Astrocyte (in vitro differentiated cells and primary cell): ENCODE measurements around the gene HDC. TPM values are rescaled to one million over a fixed set of nuclear protein-coding genes. Genes with fewer than 3 reads are reported as not detected.

Experiments
- DNase-seq: peaks from one replicate; pipeline ENCODE4 v3.0.0-alpha.2; 2010; ENCODE audit warnings: low read depth
- FAIRE-seq: peaks from 2 replicates; lab custom pipeline; 2011; peaks lifted over from hg19 to GRCh38; lab: Jason Lieb, UNC
- H2AFZ ChIP-seq: 2 replicates; pipeline ENCODE4 v1.6.0; 2012; ENCODE audit warnings: low read depth, low read length, inconsistent platforms
- H3K27ac ChIP-seq: 2 replicates; pipeline ENCODE4 v1.5.1; 2011; ENCODE audit warnings: low read depth, low read length, inconsistent platforms
- H3K27me3 ChIP-seq: 2 replicates; pipeline ENCODE4 v1.6.0; 2011; ENCODE audit warnings: low read length, inconsistent platforms; ENCODE audit not compliant: insufficient read depth
- H3K36me3 ChIP-seq: 2 replicates; pipeline ENCODE4 v1.5.1; 2011; ENCODE audit warnings: low read length, inconsistent platforms; ENCODE audit not compliant: insufficient read depth
- H3K4me1 ChIP-seq: 2 replicates; pipeline ENCODE4 v1.5.1; 2011; ENCODE audit warnings: low read length, inconsistent platforms; ENCODE audit not compliant: insufficient read depth
- H3K4me2 ChIP-seq: 2 replicates; pipeline ENCODE4 v1.6.0; 2012; ENCODE audit warnings: low read length, inconsistent platforms
- H3K4me3 ChIP-seq: 2 replicates; pipeline ENCODE4 v1.5.1; 2011; ENCODE audit warnings: low read depth, mild to moderate bottlenecking, low read length, inconsistent platforms; ENCODE audit not compliant: insufficient read depth
- H3K79me2 ChIP-seq: 2 replicates; pipeline ENCODE4 v1.6.0; 2012; ENCODE audit warnings: mild to moderate bottlenecking, low read length, inconsistent platforms; ENCODE audit not compliant: insufficient read depth
- H3K9ac ChIP-seq: 2 replicates; pipeline ENCODE4 v1.6.0; 2012; ENCODE audit warnings: mild to moderate bottlenecking, low read length, inconsistent platforms
- H3K9me3 ChIP-seq: 2 replicates; pipeline ENCODE4 v1.5.1; 2012; ENCODE audit warnings: low read depth, mild to moderate bottlenecking, low read length, inconsistent platforms; ENCODE audit not compliant: insufficient read depth
- H4K20me1 ChIP-seq: 2 replicates; pipeline ENCODE4 v1.6.0; 2012; ENCODE audit warnings: low read length, inconsistent platforms; ENCODE audit not compliant: insufficient read depth
- H3K27ac Mint-ChIP-seq: one replicate; pipeline ENCODE4 v1.8.0; 2021; ENCODE audit warnings: mild to moderate bottlenecking, mixed read lengths; ENCODE audit not compliant: unreplicated experiment
- H3K27me3 Mint-ChIP-seq: one replicate; pipeline ENCODE4 v1.8.0; 2021; ENCODE audit warnings: low read depth, mixed read lengths; ENCODE audit not compliant: unreplicated experiment
- H3K36me3 Mint-ChIP-seq: one replicate; pipeline ENCODE4 v1.8.0; 2021; ENCODE audit warnings: low read depth, mixed read lengths; ENCODE audit not compliant: unreplicated experiment
- H3K4me1 Mint-ChIP-seq: one replicate; pipeline ENCODE4 v1.8.0; 2021; ENCODE audit warnings: low read depth, mixed read lengths; ENCODE audit not compliant: unreplicated experiment
- H3K4me3 Mint-ChIP-seq: one replicate; pipeline ENCODE4 v1.8.0; 2021; ENCODE audit warnings: mild to moderate bottlenecking, moderate library complexity, mixed read lengths; ENCODE audit not compliant: unreplicated experiment
- H3K9me3 Mint-ChIP-seq: one replicate; pipeline ENCODE4 v1.8.0; 2021; ENCODE audit warnings: mild to moderate bottlenecking, mixed read lengths; ENCODE audit not compliant: unreplicated experiment
- EZH2 ChIP-seq: IDR thresholded peaks from 2 replicates; pipeline ENCODE4 v1.6.1; 2012; ENCODE audit warnings: mild to moderate bottlenecking, low read length, inconsistent platforms; ENCODE audit not compliant: insufficient read depth
- total RNA-seq: library from RNA; stranded (reverse); gene quantifications from 2 replicates; pipeline ENCODE4 v1.2.1, GENCODE V29; 2021
- TF ChIP-seq, protein P1 (sequence below): IDR thresholded peaks from 2 replicates; pipeline ENCODE4 v1.5.1; 2011; ENCODE audit warnings: low read depth, mild to moderate bottlenecking, inconsistent platforms, low read length, moderate library complexity; ENCODE audit not compliant: insufficient read depth

Gene HDC
- total RNA-seq, 1 donor from 2014 or later: not detected

GRCh38 chr15:50244959-50245624 is 20.4 kb downstream of the HDC start:
- Histone ChIP-seq H3K4me2 (no peak overlapping the region), H3K9me3 (no peaks in the 10 kb centered on the region), H3K4me1 (no peaks in the 10 kb centered on the region), H3K36me3 (no peaks in the 10 kb centered on the region), H4K20me1 (no peaks in the 10 kb centered on the region), H3K79me2 (no peaks in the 10 kb centered on the region), H3K9ac (no peak overlapping the region), H3K27ac (no peak overlapping the region), H3K4me3 (no peak overlapping the region), H3K27me3 (peaks cover 2% of the 10 kb centered on the region), H2AFZ (no peak overlapping the region)
- no peak overlapping the region for H3K4me3 Mint-ChIP-seq
- H3K9me3 Mint-ChIP-seq: no peaks in the 10 kb centered on the region
- H3K27me3 Mint-ChIP-seq: no peaks in the 10 kb centered on the region
- TF ChIP-seq EZH2: no peak
- TF ChIP-seq, protein P1, sequence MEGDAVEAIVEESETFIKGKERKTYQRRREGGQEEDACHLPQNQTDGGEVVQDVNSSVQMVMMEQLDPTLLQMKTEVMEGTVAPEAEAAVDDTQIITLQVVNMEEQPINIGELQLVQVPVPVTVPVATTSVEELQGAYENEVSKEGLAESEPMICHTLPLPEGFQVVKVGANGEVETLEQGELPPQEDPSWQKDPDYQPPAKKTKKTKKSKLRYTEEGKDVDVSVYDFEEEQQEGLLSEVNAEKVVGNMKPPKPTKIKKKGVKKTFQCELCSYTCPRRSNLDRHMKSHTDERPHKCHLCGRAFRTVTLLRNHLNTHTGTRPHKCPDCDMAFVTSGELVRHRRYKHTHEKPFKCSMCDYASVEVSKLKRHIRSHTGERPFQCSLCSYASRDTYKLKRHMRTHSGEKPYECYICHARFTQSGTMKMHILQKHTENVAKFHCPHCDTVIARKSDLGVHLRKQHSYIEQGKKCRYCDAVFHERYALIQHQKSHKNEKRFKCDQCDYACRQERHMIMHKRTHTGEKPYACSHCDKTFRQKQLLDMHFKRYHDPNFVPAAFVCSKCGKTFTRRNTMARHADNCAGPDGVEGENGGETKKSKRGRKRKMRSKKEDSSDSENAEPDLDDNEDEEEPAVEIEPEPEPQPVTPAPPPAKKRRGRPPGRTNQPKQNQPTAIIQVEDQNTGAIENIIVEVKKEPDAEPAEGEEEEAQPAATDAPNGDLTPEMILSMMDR: no peak
- FAIRE-seq (no peak), DNase-seq (no peak)
- no peak overlapping the region for H3K27ac Mint-ChIP-seq
- peaks cover 2% of the 10 kb centered on the region for H3K36me3 Mint-ChIP-seq
- H3K4me1 Mint-ChIP-seq: peaks cover 17% of the 10 kb centered on the region

DNA sequence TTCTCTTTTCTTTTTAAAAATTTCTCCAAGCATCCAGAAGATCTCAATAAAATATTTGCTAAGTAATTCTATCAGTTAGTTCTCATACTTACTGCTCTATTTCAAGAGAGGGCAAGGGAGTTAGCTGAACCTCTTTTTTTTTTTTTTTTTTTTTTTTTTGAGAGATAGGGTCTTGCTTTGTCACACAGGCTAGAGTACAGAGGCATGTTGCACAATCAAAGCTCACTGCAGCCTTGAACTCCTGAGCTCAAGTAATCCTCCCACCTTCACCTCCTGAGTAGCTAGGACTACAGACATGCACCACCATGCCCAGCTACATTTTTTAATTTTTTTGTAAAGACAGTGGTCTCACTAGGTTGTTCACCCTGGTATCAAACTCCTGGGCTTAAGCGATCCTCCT is 21.4 kb downstream of the HDC start:
- H3K36me3 ChIP-seq: no peaks in the 10 kb centered on the region
- H3K79me2 ChIP-seq: no peaks in the 10 kb centered on the region
- H3K27me3 ChIP-seq: no peaks in the 10 kb centered on the region
- H3K4me2 ChIP-seq: no peak overlapping the region
- H2AFZ ChIP-seq: no peak overlapping the region
- peaks cover 17% of the 10 kb centered on the region for H3K4me1 Mint-ChIP-seq
- no peaks in the 10 kb centered on the region for H3K27me3 Mint-ChIP-seq
- H3K27ac ChIP-seq: no peak overlapping the region
- no peaks in the 10 kb centered on the region for H3K4me1 ChIP-seq
- no peak overlapping the region for H3K9ac ChIP-seq
- peaks cover 2% of the 10 kb centered on the region for H3K36me3 Mint-ChIP-seq
- no peak overlapping the region for H3K4me3 ChIP-seq
- no peak overlapping the region for H3K27ac Mint-ChIP-seq
- no peak overlapping the region for H3K4me3 Mint-ChIP-seq
- no peak for FAIRE-seq
- TF ChIP-seq EZH2: no peak
- TF ChIP-seq, protein P1: no peak
- no peaks in the 10 kb centered on the region for H4K20me1 ChIP-seq
- no peaks in the 10 kb centered on the region for H3K9me3 ChIP-seq
- no peaks in the 10 kb centered on the region for H3K9me3 Mint-ChIP-seq
- no peak for DNase-seq

GRCh38 chr15:50241684-50242450 is 23.7 kb downstream of the HDC start:
- H3K9ac ChIP-seq: no peak overlapping the region
- no peaks in the 10 kb centered on the region for H3K9me3 ChIP-seq
- no peak overlapping the region for H3K4me2 ChIP-seq
- no peaks in the 10 kb centered on the region for H4K20me1 ChIP-seq
- H3K27ac ChIP-seq: no peak overlapping the region
- no peaks in the 10 kb centered on the region for H3K27me3 ChIP-seq
- DNase-seq (peak; percentile 69), FAIRE-seq (no peak)
- Mint-ChIP-seq H3K36me3 (peaks cover 2% of the 10 kb centered on the region), H3K4me3 (no peak overlapping the region), H3K9me3 (no peaks in the 10 kb centered on the region), H3K27ac (no peak overlapping the region), H3K27me3 (peaks cover 2% of the 10 kb centered on the region), H3K4me1 (peaks cover 9% of the 10 kb centered on the region)
- no peak overlapping the region for H3K4me3 ChIP-seq
- no peak for TF ChIP-seq EZH2
- TF ChIP-seq, protein P1: no peak
- H2AFZ ChIP-seq: no peak overlapping the region
- no peaks in the 10 kb centered on the region for H3K79me2 ChIP-seq
- H3K4me1 ChIP-seq: no peaks in the 10 kb centered on the region
- H3K36me3 ChIP-seq: no peaks in the 10 kb centered on the region
